Activated T-cell treated with anti-CD3 and anti-CD28 coated beads, Interleukin-2, amount 50 U/mL, for 4 hours (primary cell): ENCODE data around the gene CLCN5. TPM values are rescaled to one million over a fixed set of nuclear protein-coding genes. Genes with fewer than 3 reads are reported as not detected.

Experiments
- ATAC-seq, 2 donors: fragments of 200-7000 bp; cut with Tn5 transposase; one replicate each; pipeline ENCODE4 v1.10.0; 2021
- DNase-seq: peaks from one replicate; pipeline ENCODE4 v3.0.0-alpha.2; 2020
- H3K27me3 Mint-ChIP-seq: one replicate; pipeline ENCODE4 v1.8.0; 2021; ENCODE audit warnings: low read depth, mixed read lengths
- H3K36me3 Mint-ChIP-seq: one replicate; pipeline ENCODE4 v1.8.0; 2022; ENCODE audit warnings: mixed read lengths; ENCODE audit not compliant: insufficient read depth
- H3K4me1 Mint-ChIP-seq: one replicate; pipeline ENCODE4 v1.8.0; 2021; ENCODE audit warnings: low read depth, mixed read lengths
- H3K4me3 Mint-ChIP-seq: one replicate; pipeline ENCODE4 v1.8.0; 2021; ENCODE audit warnings: mild to moderate bottlenecking, moderate library complexity, mixed read lengths
- H3K9me3 Mint-ChIP-seq: one replicate; pipeline ENCODE4 v1.8.0; 2021; ENCODE audit warnings: mixed read lengths
- total RNA-seq, 3 donors: library from RNA; stranded (reverse); gene quantifications; one replicate each; pipeline ENCODE4 v1.2.1, GENCODE V29; 2021

CLCN5 gene
- total RNA-seq: 1 to 10 TPM; 3.0 to 4.4 (median 3.2) TPM

DNA sequence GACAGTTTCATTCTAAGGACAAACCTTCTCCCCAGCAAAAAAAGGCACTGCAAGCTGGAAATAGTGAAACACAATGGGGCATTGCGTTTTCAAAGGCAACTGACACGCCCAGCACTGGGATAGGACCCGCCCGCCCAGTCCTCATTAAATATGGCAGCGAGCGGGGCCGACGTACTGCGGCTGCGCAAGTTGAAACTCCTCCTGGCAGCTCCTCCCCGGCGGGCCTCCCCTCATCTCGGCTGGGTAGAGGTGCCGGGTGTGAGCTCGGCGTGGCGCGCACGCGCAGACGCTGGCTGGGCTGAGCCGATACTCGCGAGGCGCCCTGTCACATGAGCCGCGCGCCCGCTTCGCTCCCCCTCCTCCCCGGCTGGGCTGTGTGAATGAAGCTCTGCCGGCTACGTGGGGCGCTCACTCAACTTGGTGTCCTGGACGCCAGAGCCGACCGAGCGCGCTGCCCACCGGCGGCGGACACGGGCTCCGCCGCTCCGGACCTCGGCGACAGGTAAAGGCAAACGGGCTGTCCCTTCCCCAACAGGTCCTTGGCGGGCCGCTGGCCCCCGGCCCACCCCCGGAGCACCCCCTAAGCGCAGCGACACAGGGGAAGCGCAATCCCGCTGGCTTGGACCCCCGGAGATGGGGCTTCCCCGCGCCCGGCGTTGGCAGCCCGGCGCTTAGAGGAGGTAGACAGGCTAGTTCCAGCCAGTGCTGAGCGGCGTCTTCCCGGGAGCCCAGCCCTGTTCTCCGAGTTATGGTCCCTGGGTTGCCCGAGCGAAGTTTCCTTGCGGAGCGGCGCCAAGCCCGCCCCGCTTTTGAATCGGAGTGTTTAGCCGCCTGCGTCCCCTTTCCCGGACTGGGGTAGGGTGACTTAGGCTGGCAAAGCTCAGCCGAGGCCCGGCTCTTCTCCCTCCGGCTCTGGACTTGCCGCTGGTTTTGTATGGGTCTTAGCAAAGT lies at the start of gene CLCN5:
Gene CLCN5 (plus strand): TSS at position 306 of the 951 bp plus-strand sequence. CDS start 2,703 bp downstream, outside the sequence.
- ATAC-seq (peak; percentile 97 to 98), DNase-seq (peak; percentile 91)
- H3K27me3 Mint-ChIP-seq: no peaks in the 10 kb centered on the region
- H3K4me3 Mint-ChIP-seq: peak within 1 kb of the TSS; percentile 81
- peaks cover 5% of the 10 kb centered on the region for H3K4me1 Mint-ChIP-seq
- no peaks in the 10 kb centered on the region for H3K9me3 Mint-ChIP-seq
- peaks cover 4% of the 10 kb centered on the region for H3K36me3 Mint-ChIP-seq

DNA sequence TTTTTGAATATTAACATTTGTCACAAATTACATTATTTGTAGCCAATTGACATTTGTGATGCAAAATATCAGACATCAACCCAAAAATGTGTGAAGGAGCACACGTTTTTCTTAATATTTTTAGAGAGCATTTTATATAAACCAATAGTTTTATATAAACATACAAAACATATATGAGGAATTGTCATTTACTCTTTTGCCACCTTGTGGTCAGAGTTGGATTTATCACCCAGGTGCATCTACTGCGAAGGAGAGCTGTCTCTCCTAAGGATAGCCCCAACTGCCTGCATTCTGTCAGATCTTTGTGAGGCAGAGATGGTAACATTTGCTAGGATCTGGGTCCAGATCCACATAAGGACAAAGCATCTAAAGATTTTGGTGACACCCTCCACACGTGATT lies 45.6 kb upstream of the CLCN5 start:
- Mint-ChIP-seq H3K36me3 (no peaks in the 10 kb centered on the region), H3K4me3 (no peak overlapping the region), H3K9me3 (no peaks in the 10 kb centered on the region), H3K27me3 (no peaks in the 10 kb centered on the region), H3K4me1 (peaks cover 24% of the 10 kb centered on the region)
- no peak for ATAC-seq
- DNase-seq: no peak

GRCh38 chrX:49877397-49878101 lies 44.8 kb upstream of the CLCN5 start:
- no peaks in the 10 kb centered on the region for H3K27me3 Mint-ChIP-seq
- no peaks in the 10 kb centered on the region for H3K9me3 Mint-ChIP-seq
- H3K4me3 Mint-ChIP-seq: no peak overlapping the region
- H3K36me3 Mint-ChIP-seq: no peaks in the 10 kb centered on the region
- DNase-seq (no peak), ATAC-seq (no peak)
- H3K4me1 Mint-ChIP-seq: peaks cover 27% of the 10 kb centered on the region

DNA sequence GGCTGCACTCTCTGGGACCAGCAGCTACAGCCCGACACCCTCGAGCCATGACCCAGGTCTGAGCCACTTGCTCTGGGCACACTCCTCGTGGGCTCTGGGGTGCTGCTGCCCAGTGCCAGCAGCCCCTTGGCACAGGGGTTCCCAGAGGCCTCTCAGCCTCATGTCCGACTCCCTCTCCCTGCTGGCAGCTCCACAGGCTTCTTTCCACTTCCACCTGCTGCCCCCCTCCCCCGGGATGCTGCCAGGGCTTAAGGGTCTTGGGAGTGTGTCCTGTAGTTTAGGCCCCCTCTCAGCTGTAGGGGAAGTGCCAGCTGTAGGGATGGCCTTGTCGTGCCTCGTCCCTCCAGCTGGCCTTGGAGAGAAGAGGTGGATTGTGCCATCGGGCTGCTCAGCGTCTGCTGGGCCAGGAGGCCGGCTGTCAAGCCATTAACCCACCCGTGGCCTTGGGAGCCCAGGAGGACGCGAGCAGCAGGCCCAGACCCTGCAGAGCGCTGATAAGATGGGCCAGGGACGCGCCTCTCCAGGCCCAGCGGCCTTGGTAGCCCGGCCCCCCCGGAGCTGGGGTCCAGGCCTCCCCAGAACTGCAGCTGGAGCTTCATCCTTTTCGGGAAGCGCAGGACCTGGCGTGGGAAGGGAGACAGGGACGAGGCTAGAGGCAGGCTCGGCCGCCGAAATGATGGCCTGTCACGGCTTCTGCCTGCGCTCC lies 44.1 kb upstream of the CLCN5 start:
- Mint-ChIP-seq H3K4me3 (peak overlapping the region; percentile 76), H3K9me3 (no peaks in the 10 kb centered on the region), H3K36me3 (no peaks in the 10 kb centered on the region), H3K27me3 (no peaks in the 10 kb centered on the region), H3K4me1 (peaks cover 28% of the 10 kb centered on the region)
- no peak for ATAC-seq
- DNase-seq: no peak

DNA sequence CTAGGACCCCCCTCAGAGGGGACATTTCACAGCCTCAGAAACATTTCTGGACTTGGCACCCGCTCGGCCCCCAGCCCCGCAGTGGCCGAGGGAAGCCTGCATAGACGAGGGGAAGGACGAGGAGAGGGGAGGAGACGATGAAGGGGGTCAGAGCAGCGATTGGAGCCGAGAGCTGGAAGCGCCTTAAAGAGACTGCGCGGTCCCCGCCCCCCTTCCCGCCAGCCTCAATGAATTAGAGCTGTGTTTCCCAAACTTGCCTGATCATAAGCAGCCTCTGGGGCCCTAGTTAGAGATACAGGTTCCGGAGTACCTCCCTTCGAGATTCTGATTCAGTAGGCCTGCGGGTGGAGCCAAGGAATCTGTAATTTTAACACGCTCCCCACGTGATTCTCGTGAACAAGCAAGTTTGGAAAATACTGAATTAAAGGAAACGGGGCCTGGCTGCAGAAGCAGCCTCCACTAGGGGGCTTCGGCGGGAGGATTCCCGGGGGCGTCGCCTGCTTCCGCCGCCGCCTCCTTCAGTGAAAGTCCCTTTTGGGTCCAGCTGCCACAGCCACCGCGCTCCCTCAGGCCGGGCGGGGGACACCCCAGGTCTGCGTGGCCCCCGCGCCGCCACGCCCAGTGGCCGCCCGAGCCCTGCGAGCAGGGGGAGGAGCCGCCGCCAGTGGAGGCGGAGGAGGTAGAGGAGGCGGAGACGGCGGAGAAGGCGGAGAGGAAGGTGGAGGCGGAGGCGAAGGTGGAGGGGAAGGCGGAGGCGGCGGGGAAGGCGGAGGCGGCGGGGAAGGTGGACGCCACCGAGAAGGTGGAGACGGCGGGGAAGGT lies 43.4 kb upstream of the CLCN5 start, which contains the start of gene USP27X:
Gene USP27X (plus strand): TSS at position 651 of the 822 bp plus-strand sequence. CDS start 824 bp downstream, outside the sequence.
- no peaks in the 10 kb centered on the region for H3K27me3 Mint-ChIP-seq
- peak; percentile 80 to 86 for ATAC-seq

DNA sequence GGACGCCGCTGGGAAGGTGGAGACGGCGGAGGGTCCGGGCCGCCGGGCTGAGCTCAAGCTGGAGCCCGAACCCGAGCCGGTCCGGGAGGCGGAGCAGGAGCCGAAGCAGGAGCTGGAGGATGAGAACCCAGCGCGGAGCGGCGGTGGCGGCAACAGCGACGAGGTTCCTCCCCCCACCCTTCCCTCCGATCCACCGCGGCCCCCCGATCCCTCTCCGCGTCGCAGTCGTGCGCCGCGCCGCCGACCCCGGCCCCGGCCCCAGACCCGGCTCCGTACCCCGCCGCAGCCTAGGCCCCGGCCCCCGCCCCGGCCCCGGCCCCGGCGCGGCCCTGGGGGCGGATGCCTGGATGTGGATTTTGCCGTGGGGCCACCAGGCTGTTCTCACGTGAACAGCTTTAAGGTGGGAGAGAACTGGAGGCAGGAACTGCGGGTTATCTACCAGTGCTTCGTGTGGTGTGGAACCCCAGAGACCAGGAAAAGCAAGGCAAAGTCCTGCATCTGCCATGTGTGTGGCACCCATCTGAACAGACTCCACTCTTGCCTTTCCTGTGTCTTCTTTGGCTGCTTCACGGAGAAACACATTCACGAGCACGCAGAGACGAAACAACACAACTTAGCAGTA lies 42.6 kb upstream of the CLCN5 start:
- no peak for DNase-seq
- H3K36me3 Mint-ChIP-seq: peaks cover 2% of the 10 kb centered on the region
- no peaks in the 10 kb centered on the region for H3K9me3 Mint-ChIP-seq
- peak overlapping the region; percentile 80 for H3K4me3 Mint-ChIP-seq
- H3K27me3 Mint-ChIP-seq: no peaks in the 10 kb centered on the region
- peak; percentile 27 to 36 for ATAC-seq
- H3K4me1 Mint-ChIP-seq: peaks cover 32% of the 10 kb centered on the region

More for the DNA sequence above, 43.4 kb upstream of the CLCN5 start, which contains the start of gene USP27X:
- Mint-ChIP-seq H3K36me3 (peaks cover under 1% of the 10 kb centered on the region), H3K9me3 (no peaks in the 10 kb centered on the region), H3K4me1 (peaks cover 30% of the 10 kb centered on the region), H3K4me3 (peak within 1 kb of the TSS; percentile 80)
- DNase-seq: peak; percentile 74

- Mint-ChIP-seq H3K4me3 (peak overlapping the region; percentile 11), H3K4me1 (peaks cover 30% of the 10 kb centered on the region), H3K9me3 (no peaks in the 10 kb centered on the region), H3K27me3 (no peaks in the 10 kb centered on the region), H3K36me3 (peaks cover 2% of the 10 kb centered on the region)
- ATAC-seq (no peak), DNase-seq (no peak)
Observed at GRCh38 chrX:49880668-49881067, 41.7 kb upstream of the CLCN5 start.

DNA sequence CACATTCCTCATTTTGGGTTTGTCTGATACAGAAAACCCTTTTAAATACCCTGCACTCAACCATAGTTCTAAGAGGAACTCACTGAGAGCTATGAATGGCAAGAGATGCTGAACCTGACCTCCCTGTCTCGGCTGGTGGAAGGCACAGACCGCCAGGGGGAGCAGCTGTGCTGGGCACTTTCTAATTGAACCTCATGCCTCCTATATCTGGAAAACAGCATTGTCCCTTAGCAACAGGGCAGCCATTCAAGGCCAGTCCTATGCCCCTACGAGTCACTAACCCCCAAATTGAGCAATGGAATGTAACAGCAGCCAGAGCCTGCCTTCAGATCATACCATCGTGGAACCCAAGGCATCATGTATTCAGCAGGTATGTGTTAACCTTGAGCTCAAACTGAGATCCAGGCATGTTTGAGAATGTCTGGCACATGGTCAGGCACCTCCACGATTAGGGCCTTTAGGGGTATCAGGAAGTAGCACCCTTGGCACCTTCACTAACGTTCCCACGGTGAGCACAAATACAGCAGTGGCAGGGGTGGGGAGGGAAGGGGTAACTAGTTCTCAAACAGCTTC lies 38.0 kb upstream of the CLCN5 start:
- H3K4me3 Mint-ChIP-seq: no peak overlapping the region
- H3K27me3 Mint-ChIP-seq: no peaks in the 10 kb centered on the region
- peaks cover 21% of the 10 kb centered on the region for H3K4me1 Mint-ChIP-seq
- H3K36me3 Mint-ChIP-seq: peaks cover 2% of the 10 kb centered on the region
- DNase-seq (peak; percentile 55), ATAC-seq (peak in 1 of 2 donors; percentile 36)
- no peaks in the 10 kb centered on the region for H3K9me3 Mint-ChIP-seq

DNA sequence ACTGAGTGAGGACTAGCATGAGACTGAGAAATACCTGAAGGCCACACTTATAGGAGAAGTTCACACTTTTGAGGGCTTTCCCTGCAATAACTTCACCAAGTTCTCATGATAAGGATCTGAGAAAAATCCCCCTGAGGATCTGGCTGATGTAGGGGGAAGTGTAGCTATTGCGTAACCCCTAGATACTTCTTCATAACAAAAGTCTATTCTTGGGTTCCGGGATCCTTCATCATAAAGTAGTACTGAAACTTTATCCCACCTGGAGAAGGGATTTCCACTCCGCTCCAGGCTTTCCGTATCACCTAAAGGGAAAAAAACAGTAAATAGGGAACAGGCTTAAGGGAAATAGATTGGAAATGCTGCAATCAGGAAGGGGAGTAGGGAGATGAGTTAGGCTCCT lies 29.9 kb upstream of the CLCN5 start:
- H3K4me3 Mint-ChIP-seq: no peak overlapping the region
- no peaks in the 10 kb centered on the region for H3K4me1 Mint-ChIP-seq
- peaks cover 3% of the 10 kb centered on the region for H3K36me3 Mint-ChIP-seq

GRCh38 chrX:49896951-49897350 lies 25.4 kb upstream of the CLCN5 start:
- no peak for ATAC-seq
- Mint-ChIP-seq H3K4me3 (no peak overlapping the region), H3K9me3 (peaks cover 10% of the 10 kb centered on the region), H3K4me1 (no peaks in the 10 kb centered on the region), H3K27me3 (peaks cover 22% of the 10 kb centered on the region), H3K36me3 (peaks cover 3% of the 10 kb centered on the region)
- no peak for DNase-seq

More for the DNA sequence above, 29.9 kb upstream of the CLCN5 start:
- peaks cover 10% of the 10 kb centered on the region for H3K9me3 Mint-ChIP-seq
- ATAC-seq (no peak), DNase-seq (no peak)
- peaks cover 9% of the 10 kb centered on the region for H3K27me3 Mint-ChIP-seq

- no peak overlapping the region for H3K4me3 Mint-ChIP-seq
- no peaks in the 10 kb centered on the region for H3K4me1 Mint-ChIP-seq
- H3K36me3 Mint-ChIP-seq: peaks cover 3% of the 10 kb centered on the region
- ATAC-seq (no peak), DNase-seq (no peak)
- H3K9me3 Mint-ChIP-seq: peaks cover 10% of the 10 kb centered on the region
- H3K27me3 Mint-ChIP-seq: peaks cover 22% of the 10 kb centered on the region
Observed at GRCh38 chrX:49901048-49901447, 21.3 kb upstream of the CLCN5 start.

GRCh38 chrX:49910344-49910743 lies 12.1 kb upstream of the CLCN5 start:
- Mint-ChIP-seq H3K4me3 (no peak overlapping the region), H3K27me3 (no peaks in the 10 kb centered on the region), H3K36me3 (no peaks in the 10 kb centered on the region), H3K4me1 (peaks cover 16% of the 10 kb centered on the region), H3K9me3 (no peaks in the 10 kb centered on the region)
- ATAC-seq (no peak), DNase-seq (no peak)

DNA sequence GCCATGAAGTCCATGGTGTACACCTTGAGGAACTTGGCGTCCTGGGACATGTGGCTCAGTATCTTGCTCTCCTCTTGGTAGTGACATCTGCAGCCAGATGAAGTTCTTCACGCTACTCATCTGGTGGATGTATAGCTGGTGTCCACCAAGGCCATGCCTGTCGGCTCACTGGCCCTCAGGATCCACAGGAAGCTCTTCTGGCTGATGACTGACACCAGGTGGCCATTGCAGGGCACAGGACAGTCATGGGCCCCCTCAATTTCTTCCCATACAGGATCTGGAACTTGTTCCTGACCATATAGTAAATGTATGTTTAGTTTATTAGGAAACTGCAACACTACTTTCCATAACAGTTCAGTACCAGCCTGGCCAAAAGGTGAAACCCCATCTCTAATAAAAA lies 10.3 kb upstream of the CLCN5 start:
- Mint-ChIP-seq H3K4me3 (no peak overlapping the region), H3K9me3 (no peaks in the 10 kb centered on the region), H3K27me3 (no peaks in the 10 kb centered on the region), H3K36me3 (no peaks in the 10 kb centered on the region), H3K4me1 (peaks cover 16% of the 10 kb centered on the region)
- ATAC-seq (no peak), DNase-seq (no peak)
